MCF 10A (cell line): ENCODE data around the gene USH2A. TPM values are rescaled to one million over a fixed set of nuclear protein-coding genes. Genes with fewer than 3 reads are reported as not detected.

Experiments
- BruUV-seq: library from RNA; stranded (reverse); fragments of 400-500 nt; replicated peaks from 2 replicates; lab custom pipeline; 2021; lab: Mats Ljungman, UMichigan
- CTCF ChIA-PET: fragments of 300-600 bp; sonication (Branson Sonifier 250); formaldehyde crosslinking; extraction: SDS; loops from one replicate; lab custom pipeline; 2021; ENCODE audit warnings: antibody characterized with exemption, inconsistent platforms; lab: Yijun Ruan, JAX
- POLR2A ChIA-PET: fragments of 300-600, 350-650 bp; sonication (Branson Sonifier 250); formaldehyde crosslinking; extraction: SDS; loops from one replicate; lab custom pipeline; 2020; ENCODE audit warnings: antibody characterized with exemption, inconsistent platforms; lab: Yijun Ruan, JAX
- DNase-seq: peaks from one replicate; pipeline ENCODE4 v3.0.0-alpha.2; 2018; ENCODE audit not compliant: unreplicated experiment
- H3K27ac Mint-ChIP-seq: one replicate; pipeline ENCODE4 v1.8.0; 2022; ENCODE audit warnings: mild to moderate bottlenecking, low read depth, mixed read lengths; ENCODE audit not compliant: unreplicated experiment
- H3K27me3 Mint-ChIP-seq: one replicate; pipeline ENCODE4 v1.8.0; 2022; ENCODE audit warnings: mixed read lengths; ENCODE audit not compliant: insufficient read depth, unreplicated experiment
- H3K36me3 Mint-ChIP-seq: one replicate; pipeline ENCODE4 v1.8.0; 2022; ENCODE audit warnings: mild to moderate bottlenecking, moderate library complexity, mixed read lengths; ENCODE audit not compliant: insufficient read depth, unreplicated experiment
- H3K4me1 Mint-ChIP-seq: one replicate; pipeline ENCODE4 v1.8.0; 2022; ENCODE audit warnings: mixed read lengths; ENCODE audit not compliant: insufficient read depth, unreplicated experiment
- H3K4me3 Mint-ChIP-seq: one replicate; pipeline ENCODE4 v1.8.0; 2022; ENCODE audit warnings: mild to moderate bottlenecking, moderate library complexity, mixed read lengths; ENCODE audit not compliant: unreplicated experiment
- H3K9me3 Mint-ChIP-seq: one replicate; pipeline ENCODE4 v1.8.0; 2022; ENCODE audit warnings: mixed read lengths; ENCODE audit not compliant: unreplicated experiment
- CTCF ChIP-seq: fragments of 200-600 bp; IDR thresholded peaks from one replicate; pipeline ENCODE4 v1.8.0; 2022; ENCODE audit warnings: antibody characterized with exemption, mild to moderate bottlenecking; ENCODE audit not compliant: unreplicated experiment
- intact Hi-C: fragments of 100-400 bp; cut with micrococcal nuclease; formaldehyde crosslinking; loops from 2 replicates; pipeline ENCODE4 v1.14.1; 2022
- total RNA-seq: library from RNA; stranded (reverse); gene quantifications from 2 replicates; pipeline ENCODE4 v1.2.3, GENCODE V29; 2022

Gene USH2A
- total RNA-seq, 1 experiment from 2014 or later: not detected

DNA sequence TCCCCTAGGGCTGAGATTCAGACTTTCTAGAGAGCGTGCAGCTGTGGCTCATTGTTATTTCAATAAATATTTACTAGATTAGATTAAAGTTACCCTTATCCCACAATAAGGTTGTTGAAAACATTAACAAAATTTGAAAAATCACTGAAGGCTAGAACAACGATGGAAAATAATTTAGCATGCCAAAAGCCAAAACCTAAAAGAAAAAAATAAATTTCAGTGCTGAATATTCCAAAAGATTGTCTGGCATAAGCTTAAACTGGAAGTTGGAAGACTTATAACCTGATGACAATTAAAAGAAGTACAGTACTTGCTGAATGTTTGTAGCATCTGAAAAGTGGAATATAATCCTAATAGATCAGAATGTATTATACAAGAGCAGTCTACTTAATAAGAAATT lies 221.3 kb downstream of the USH2A start:
- Mint-ChIP-seq H3K27me3 (peaks cover 98% of the 10 kb centered on the region), H3K9me3 (no peaks in the 10 kb centered on the region), H3K36me3 (no peaks in the 10 kb centered on the region), H3K4me3 (no peak overlapping the region), H3K27ac (no peak overlapping the region), H3K4me1 (no peaks in the 10 kb centered on the region)
- DNase-seq: no peak
- ChIA-PET CTCF (interaction anchor here (1.8 kb wide), 1 partner anchor 19 kb away, joined by 5 read pairs; no protein-coding TSS in a partner anchor), POLR2A (interaction anchor here (0.7 kb wide), 1 partner anchor 8 kb away, joined by 3 read pairs; no protein-coding TSS in a partner anchor)
- BruUV-seq: no TSS peak
- TF ChIP-seq CTCF: no peak
- intact Hi-C loops: no loop called here

- TF ChIP-seq CTCF: no peak
- no peaks in the 10 kb centered on the region for H3K9me3 Mint-ChIP-seq
- H3K36me3 Mint-ChIP-seq: no peaks in the 10 kb centered on the region
- ChIA-PET CTCF (interaction anchor here (0.6 to 1.1 kb wide), 2 partner anchors 20 to 38 kb away, joined by 3 to 6 read pairs; no protein-coding TSS in a partner anchor), POLR2A (no interaction called here)
- no peak overlapping the region for H3K4me3 Mint-ChIP-seq
- H3K27me3 Mint-ChIP-seq: peaks cover 98% of the 10 kb centered on the region
- DNase-seq: no peak
- no TSS peak for BruUV-seq
- H3K27ac Mint-ChIP-seq: no peak overlapping the region
- intact Hi-C loops: no loop called here
- H3K4me1 Mint-ChIP-seq: no peaks in the 10 kb centered on the region
These were observed 222.3 kb downstream of the USH2A start for GRCh38 chr1:216200941-216201340.

DNA sequence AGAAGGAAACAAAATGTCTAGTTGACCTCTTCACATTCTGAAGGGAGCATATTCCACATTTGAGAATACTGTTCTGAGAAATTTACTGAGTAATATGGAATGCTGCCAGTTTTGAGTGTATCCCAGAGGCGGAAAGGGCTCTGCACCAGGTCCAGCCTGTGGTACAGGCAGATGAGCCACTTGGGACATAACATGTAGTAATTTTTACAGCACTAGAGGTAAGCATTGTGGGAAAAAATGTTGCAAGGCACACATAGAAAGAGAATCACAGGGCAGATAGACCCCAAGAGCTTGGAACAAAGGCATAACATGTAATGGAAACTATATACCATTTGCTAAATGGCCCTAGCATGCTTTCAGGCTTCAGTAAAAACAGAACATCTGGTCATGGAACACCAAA lies 228.5 kb downstream of the USH2A start:
- CTCF ChIA-PET: interaction anchor here (0.5 to 4.0 kb wide), 2 partner anchors 27 to 86 kb away, joined by 3 to 22 read pairs; no protein-coding TSS in a partner anchor
- no peaks in the 10 kb centered on the region for H3K4me1 Mint-ChIP-seq
- intact Hi-C loops: no loop called here

More for the DNA sequence above, 228.5 kb downstream of the USH2A start:
- Mint-ChIP-seq H3K9me3 (no peaks in the 10 kb centered on the region), H3K4me3 (no peak overlapping the region), H3K27me3 (peaks cover 90% of the 10 kb centered on the region), H3K36me3 (no peaks in the 10 kb centered on the region), H3K27ac (no peak overlapping the region)
- no TSS peak for BruUV-seq
- no peak for DNase-seq
- POLR2A ChIA-PET: no interaction called here
- no peak for TF ChIP-seq CTCF
